Epithelial cell of proximal tubule (primary cell): ENCODE results near the gene TMEM94. TPM values are rescaled to one million over a fixed set of nuclear protein-coding genes. Genes with fewer than 3 reads are reported as not detected.

ENCODE experiments used
- DNase-seq: peaks from one replicate; pipeline ENCODE4 v3.0.0-alpha.2; 2011; ENCODE audit warnings: low read depth
- H3K4me3 ChIP-seq: 2 replicates; pipeline ENCODE4 v1.5.1; 2011; ENCODE audit warnings: low read depth, mild to moderate bottlenecking, low read length
- total RNA-seq: library from RNA; depleted of rRNA; stranded (reverse); fragments of >200 nt; gene quantifications from 2 replicates; pipeline ENCODE4 v1.2.3, GENCODE V29; 2015
- TF ChIP-seq, protein P1 (sequence below): conservative IDR thresholded peaks from 2 replicates; pipeline ENCODE4 v1.5.1; 2012; ENCODE audit warnings: low read depth, mild to moderate bottlenecking, low read length

TMEM94 gene
- total RNA-seq, 1 donor from 2014 or later: 65.3 TPM

DNA sequence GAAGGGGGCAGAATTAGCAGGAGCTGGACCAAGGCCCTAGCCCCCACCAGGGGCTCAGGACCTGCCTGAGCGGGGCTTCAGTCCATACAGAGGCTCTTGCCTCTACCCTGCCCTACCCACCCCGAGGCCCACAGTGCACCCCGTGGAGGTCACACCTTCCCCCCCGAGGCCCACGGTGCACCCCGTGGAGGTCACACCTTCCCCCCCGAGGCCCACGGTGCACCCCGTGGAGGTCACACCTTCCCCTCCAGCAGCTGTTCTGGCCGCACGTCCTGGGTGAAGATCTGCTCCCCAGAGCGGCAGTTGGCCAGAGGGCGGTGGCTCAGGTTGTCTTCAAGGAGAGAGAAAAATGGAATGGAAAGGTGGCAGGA, 47.5 kb downstream of the TMEM94 start:
- DNase-seq: no peak
- TF ChIP-seq, protein P1, sequence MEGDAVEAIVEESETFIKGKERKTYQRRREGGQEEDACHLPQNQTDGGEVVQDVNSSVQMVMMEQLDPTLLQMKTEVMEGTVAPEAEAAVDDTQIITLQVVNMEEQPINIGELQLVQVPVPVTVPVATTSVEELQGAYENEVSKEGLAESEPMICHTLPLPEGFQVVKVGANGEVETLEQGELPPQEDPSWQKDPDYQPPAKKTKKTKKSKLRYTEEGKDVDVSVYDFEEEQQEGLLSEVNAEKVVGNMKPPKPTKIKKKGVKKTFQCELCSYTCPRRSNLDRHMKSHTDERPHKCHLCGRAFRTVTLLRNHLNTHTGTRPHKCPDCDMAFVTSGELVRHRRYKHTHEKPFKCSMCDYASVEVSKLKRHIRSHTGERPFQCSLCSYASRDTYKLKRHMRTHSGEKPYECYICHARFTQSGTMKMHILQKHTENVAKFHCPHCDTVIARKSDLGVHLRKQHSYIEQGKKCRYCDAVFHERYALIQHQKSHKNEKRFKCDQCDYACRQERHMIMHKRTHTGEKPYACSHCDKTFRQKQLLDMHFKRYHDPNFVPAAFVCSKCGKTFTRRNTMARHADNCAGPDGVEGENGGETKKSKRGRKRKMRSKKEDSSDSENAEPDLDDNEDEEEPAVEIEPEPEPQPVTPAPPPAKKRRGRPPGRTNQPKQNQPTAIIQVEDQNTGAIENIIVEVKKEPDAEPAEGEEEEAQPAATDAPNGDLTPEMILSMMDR: no peak
- no peak overlapping the region for H3K4me3 ChIP-seq

DNA sequence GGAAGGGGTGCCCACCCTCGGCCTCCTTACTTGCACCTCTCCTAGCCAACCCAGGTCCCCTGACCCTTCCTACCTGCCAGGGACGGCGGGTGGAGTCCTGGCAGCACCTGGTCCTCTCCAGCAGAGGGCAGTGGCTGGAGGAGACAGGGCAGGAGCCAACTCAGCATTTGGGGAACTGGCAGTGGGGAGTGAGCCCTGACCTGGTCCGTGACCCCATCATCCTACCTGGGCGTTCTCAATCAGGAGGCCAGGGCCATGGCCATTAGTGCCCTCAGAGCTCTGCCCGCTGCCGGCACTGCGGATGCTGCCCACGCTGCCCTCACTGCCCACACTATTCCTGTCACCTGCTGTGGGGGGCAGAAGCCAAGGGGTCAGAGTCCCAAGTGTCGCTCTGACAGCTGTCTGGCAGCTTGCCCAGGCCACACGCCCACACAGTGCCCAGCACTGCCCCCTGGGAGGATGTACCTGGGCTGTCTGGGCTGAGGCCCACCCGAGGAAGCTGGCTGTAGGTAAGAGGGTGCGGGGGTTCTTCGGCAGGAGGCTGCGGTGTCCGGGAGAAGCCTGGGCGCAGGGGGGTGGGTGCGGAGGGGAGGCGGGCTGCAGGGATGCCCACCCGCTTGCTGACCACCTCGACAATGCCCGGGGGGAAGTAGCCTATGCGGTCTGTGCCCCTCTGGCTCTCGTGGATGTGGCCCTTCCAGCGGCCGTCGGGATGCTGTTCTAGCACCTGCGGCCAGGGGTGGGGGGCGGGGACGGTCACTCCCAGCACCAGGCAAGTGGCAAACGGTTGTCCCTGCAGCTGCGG, 48.1 kb downstream of the TMEM94 start:
- TF ChIP-seq, protein P1: peak; percentile 70
- no peak overlapping the region for H3K4me3 ChIP-seq
- no peak for DNase-seq

DNA sequence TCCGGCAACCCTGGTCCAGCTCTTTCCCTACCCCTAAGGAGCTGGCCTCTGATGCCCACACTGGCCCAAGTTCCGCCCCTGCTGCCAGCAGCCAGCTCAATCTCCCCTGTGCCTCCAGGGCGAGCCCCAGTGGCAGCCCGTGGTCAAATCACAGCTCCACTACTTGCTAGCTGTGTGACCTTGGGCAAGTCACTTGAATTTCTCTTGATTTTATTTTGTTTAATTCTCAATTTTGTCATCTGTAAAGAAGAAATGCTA, 48.6 kb downstream of the TMEM94 start:
- DNase-seq: no peak
- H3K4me3 ChIP-seq: no peak overlapping the region
- TF ChIP-seq, protein P1: no peak

DNA sequence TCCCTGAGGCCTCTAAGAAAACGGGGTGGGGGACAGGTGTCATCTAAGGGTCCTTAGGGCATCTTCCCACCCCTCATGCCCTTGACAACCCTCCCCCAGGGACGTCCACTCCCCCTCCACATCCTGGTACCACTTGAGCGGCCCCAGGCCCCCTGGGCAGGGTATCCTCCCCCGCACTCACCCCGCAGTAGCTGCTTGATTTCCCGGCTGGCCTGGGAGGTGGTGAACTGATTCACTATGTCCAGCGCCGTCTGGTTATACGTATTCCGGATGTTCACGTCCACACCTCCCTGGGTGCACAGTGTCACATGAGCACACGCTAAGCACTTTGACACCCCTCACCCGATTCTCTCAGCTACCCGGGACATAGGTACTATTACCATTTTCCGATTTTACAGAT, 49.2 kb downstream of the TMEM94 start:
- DNase-seq: no peak
- H3K4me3 ChIP-seq: no peak overlapping the region
- TF ChIP-seq, protein P1: no peak

DNA sequence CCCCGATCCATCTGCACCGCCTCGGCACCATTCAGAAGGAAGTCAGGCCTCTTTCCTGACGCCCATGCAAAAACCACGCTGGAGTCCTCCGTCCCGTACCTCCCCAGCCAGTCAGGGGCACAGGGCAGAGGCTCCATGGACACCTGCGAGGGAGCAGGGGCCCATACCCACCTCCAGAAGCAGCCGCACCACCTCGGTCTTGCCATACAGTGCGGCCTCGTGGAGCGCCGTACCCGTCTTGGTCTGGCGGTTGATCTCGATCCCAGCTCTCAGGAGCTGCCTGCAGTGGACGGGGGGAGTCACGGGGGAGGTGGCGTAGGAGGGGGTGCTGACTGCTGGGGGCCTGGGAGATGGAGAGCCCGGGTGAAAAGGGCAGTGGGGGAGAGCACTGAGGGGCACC, 49.7 kb downstream of the TMEM94 start:
- H3K4me3 ChIP-seq: no peak overlapping the region
- TF ChIP-seq, protein P1: no peak
- DNase-seq: no peak

DNA sequence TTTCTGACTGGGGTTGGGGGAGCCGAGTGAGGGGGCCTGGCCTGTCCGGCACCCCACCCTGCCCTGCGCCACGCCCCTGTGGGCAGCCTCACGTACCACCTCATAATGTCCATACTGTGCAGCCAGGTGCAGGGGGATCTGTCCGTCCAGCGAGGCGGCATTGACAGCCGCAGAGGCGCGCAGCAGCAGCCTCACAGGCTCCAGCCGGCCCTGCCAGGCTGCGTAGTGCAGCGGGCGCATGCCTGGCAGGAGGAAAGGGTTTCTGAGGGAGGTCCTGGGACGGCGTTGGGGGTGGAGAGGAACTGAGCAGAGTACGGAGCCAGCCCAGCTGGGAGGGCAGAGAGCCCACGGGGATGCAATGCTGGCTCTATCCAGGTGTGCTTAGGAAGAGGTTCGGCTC, 50.5 kb downstream of the TMEM94 start:
- no peak for DNase-seq
- no peak overlapping the region for H3K4me3 ChIP-seq
- TF ChIP-seq, protein P1: no peak

DNA sequence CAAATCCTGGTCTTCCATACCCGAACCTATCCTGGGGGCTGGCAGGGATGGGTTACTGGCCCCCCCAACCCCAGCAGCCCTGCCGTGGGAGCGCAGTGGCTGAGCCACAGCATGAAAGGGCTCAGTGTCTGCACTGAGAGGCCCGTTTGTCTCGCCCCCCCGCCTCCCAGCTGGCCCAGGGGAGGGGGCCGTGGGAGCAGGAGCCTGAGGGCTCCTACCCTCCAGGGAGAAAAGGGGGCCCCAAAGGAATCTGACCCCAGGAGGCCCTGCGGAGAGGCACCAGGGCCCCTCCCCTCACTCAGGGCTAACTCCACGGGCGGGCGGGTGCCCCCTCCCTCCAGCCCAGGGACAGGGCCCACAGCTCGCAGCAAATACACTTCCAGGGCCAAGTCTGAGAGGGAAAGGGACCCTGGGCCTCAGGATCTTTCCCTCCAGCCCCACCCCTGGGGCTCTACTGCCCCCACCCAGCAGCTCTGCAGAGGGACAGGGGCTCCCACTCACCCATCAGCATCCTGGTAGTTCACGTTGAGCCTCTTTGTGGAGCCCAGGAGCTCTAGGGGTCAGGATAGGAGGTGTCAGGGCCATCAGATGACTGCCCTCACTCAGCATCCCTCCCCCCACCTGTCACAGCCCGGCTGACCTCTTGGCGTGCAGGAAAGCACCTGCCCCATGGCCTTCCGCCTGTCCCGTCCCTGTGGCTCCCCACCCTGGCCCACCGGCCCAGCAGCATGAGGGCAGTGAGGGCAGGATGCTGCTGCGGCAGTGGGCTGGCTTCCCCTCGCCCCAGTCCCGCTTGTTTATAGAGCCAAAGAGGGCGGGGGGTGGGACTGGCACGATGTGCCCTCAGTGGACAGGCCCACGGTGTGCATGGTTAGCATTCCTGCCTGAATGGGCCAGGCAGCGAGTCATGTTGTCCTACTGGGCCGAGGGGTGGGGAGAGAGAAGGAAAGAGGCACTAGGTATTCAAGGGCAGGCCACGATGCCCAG, 51.6 kb downstream of the TMEM94 start:
- no peak for DNase-seq
- H3K4me3 ChIP-seq: no peak overlapping the region
- TF ChIP-seq, protein P1: no peak
